Thyroid gland (tissue), 4 donors: ENCODE measurements around the gene PHACTR1. TPM values are rescaled to one million over a fixed set of nuclear protein-coding genes. Genes with fewer than 3 reads are reported as not detected.

ENCODE experiments used
- DNase-seq, 2 donors: peaks; one replicate each; pipeline ENCODE4 v3.0.0-alpha.2; 2019
- H3K27ac ChIP-seq, 3 donors: fragments of 200-600 bp; sonication (generic); 1 replicate in 2 of 3; 2 replicates in 1 of 3; pipeline ENCODE4 v1.5.1; 2016 to 2019; ENCODE audit warnings: mild to moderate bottlenecking in 1 of 3, moderate library complexity in 1 of 3
- H3K27me3 ChIP-seq: fragments of 200-600 bp; sonication (generic); one replicate; pipeline ENCODE4 v1.5.1; 2019
- H3K36me3 ChIP-seq, 2 donors: fragments of 200-600 bp; sonication (generic); one replicate each; pipeline ENCODE4 v1.5.1; 2016 to 2019
- H3K4me1 ChIP-seq, 2 donors: fragments of 200-600 bp; sonication (generic); one replicate each; pipeline ENCODE4 v1.5.1; 2017 to 2019
- H3K4me3 ChIP-seq, 3 donors: fragments of 200-600 bp; sonication (generic); replicated peaks in 1 of 3; 1 replicate in 2 of 3; 2 replicates in 1 of 3; pipeline ENCODE4 v1.5.1; 2016; ENCODE audit warnings: mild to moderate bottlenecking in 1 of 3
- H3K9me3 ChIP-seq: fragments of 200-600 bp; sonication (generic); one replicate; pipeline ENCODE4 v1.5.1; 2017
- CTCF ChIP-seq, 6 experiments: fragments of 200-600 bp in 3 of 6; fragments of 450-650 bp in 3 of 6; sonication (generic) in 3 of 6; IDR thresholded peaks; one replicate each; pipeline ENCODE4 v1.5.1; 2016 to 2019; ENCODE audit warnings: antibody characterized with exemption in 6 of 6, mild to moderate bottlenecking in 2 of 6, inconsistent platforms in 1 of 6, moderate library complexity in 1 of 6
- POLR2A ChIP-seq, 2 donors: fragments of 450-650 bp; IDR thresholded peaks; one replicate each; pipeline ENCODE4 v1.6.1; 2017; ENCODE audit warnings: antibody characterized with exemption in 2 of 2, mild to moderate bottlenecking in 2 of 2, moderate library complexity in 1 of 2
- WGBS, 2 donors: methylation state at CpG; one replicate each; pipeline ENCODE4 v1.1.5; 2017; 5-methylcytosine and 5-hydroxymethylcytosine counted together
- intact Hi-C: fragments of 100-400 bp; cut with DNase I; formaldehyde crosslinking; loops from one replicate; pipeline ENCODE4 v1.15.1; 2023
- total RNA-seq, 4 donors: library from RNA; depleted of rRNA; stranded (reverse); fragments of >200 nt; gene quantifications; one replicate each; pipeline ENCODE4 v1.2.3, GENCODE V29; 2016

Gene PHACTR1
- total RNA-seq, 4 donors from 2014 or later = 2.9 to 8.6 (median 4.4) TPM

- no peak for DNase-seq
- no peak for TF ChIP-seq CTCF (IDR thresholded peaks at IDR 0.05)
- H3K9me3 ChIP-seq = no peaks in the 10 kb centered on the region
- H3K27ac ChIP-seq = no peak overlapping the region
- no peaks in the 10 kb centered on the region for H3K36me3 ChIP-seq
- H3K27me3 ChIP-seq = no peaks in the 10 kb centered on the region
- H3K4me3 ChIP-seq = no peak overlapping the region
- intact Hi-C loops = no loop called here
- 83 to 88% methylated on average over 8 of the region's 8 CpGs for WGBS, 2 donors
- no peaks in the 10 kb centered on the region for H3K4me1 ChIP-seq
Measured at GRCh38 chr6:13275435-13275989, 558.9 kb downstream of the PHACTR1 start.

GRCh38 chr6:13277231-13277630, 560.7 kb downstream of the PHACTR1 start:
- Histone ChIP-seq H3K27me3 (no peaks in the 10 kb centered on the region), H3K9me3 (no peaks in the 10 kb centered on the region), H3K4me1 (no peaks in the 10 kb centered on the region), H3K27ac (no peak overlapping the region), H3K4me3 (no peak overlapping the region), H3K36me3 (no peaks in the 10 kb centered on the region)
- intact Hi-C loops = no loop called here
- TF ChIP-seq CTCF (IDR thresholded peaks at IDR 0.05) (no peak), POLR2A (IDR thresholded peaks at IDR 0.05) (no peak)
- DNase-seq = no peak
- WGBS, 2 donors = 92 to 100% methylated on average over 2 of the region's 2 CpGs

GRCh38 chr6:13278164-13278563, 561.6 kb downstream of the PHACTR1 start:
- Histone ChIP-seq H3K9me3 (no peaks in the 10 kb centered on the region), H3K4me1 (no peaks in the 10 kb centered on the region), H3K27ac (no peak overlapping the region), H3K27me3 (no peaks in the 10 kb centered on the region), H3K4me3 (no peak overlapping the region), H3K36me3 (no peaks in the 10 kb centered on the region)
- 65 to 74% methylated on average over 3 of the region's 3 CpGs for WGBS, 2 donors
- no peak for DNase-seq
- intact Hi-C loops = no loop called here
- TF ChIP-seq CTCF (IDR thresholded peaks at IDR 0.05) = no peak
- TF ChIP-seq POLR2A (IDR thresholded peaks at IDR 0.05) = no peak

- Histone ChIP-seq H3K4me1 (no peaks in the 10 kb centered on the region), H3K27me3 (no peaks in the 10 kb centered on the region), H3K9me3 (no peaks in the 10 kb centered on the region), H3K4me3 (no peak overlapping the region), H3K27ac (no peak overlapping the region), H3K36me3 (no peaks in the 10 kb centered on the region)
- TF ChIP-seq POLR2A (IDR thresholded peaks at IDR 0.05) = no peak
- TF ChIP-seq CTCF (IDR thresholded peaks at IDR 0.05) = no peak
- WGBS, 2 donors = 61 to 64% methylated on average over 4 of the region's 4 CpGs
- intact Hi-C loops = no loop called here
- DNase-seq = no peak
Measured at GRCh38 chr6:13278991-13279390, 562.4 kb downstream of the PHACTR1 start.

- intact Hi-C loops = no loop called here
- WGBS, 2 donors = 63 to 72% methylated on average over 4 of the region's 4 CpGs
- H3K27ac ChIP-seq = no peak overlapping the region
- H3K4me1 ChIP-seq = no peaks in the 10 kb centered on the region
- H3K27me3 ChIP-seq = no peaks in the 10 kb centered on the region
- H3K4me3 ChIP-seq = no peak overlapping the region
- H3K36me3 ChIP-seq = no peaks in the 10 kb centered on the region
- no peak for TF ChIP-seq CTCF (IDR thresholded peaks at IDR 0.05)
- TF ChIP-seq POLR2A (IDR thresholded peaks at IDR 0.05) = no peak
- no peaks in the 10 kb centered on the region for H3K9me3 ChIP-seq
- no peak for DNase-seq
Measured at GRCh38 chr6:13280254-13280653, 563.7 kb downstream of the PHACTR1 start.
